ENCODE data around the gene CADPS.

Gene CADPS

DNA sequence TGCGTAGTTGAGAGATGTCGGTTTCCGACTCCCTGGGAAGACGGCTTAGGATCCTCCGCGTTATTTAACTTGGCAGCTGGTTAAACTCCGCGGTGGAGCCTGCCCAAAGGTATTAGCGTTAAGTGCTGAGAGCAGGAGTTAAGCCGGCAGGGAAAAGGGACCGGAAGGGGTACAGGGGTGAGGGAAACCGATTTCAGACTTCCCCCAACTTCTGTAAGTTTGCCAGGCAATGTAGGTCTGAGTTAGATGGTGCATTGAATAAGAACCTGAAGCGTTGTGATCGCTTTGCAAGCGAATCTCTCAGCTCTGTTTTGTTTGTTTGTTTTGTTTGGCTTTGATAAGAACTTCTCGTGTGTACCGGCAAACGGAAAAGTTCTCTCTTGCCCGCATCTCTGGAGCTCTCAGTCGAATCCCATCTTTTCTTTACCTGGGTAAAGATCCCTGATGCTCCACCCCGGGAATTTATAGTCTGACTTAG, 495.9 kb downstream of the CADPS start:
- TF ChIP-seq FOXP2 (optimal IDR thresholded peaks at IDR 0.05; ENCODE audit: borderline replicate concordance, extremely low read depth, extremely low read length, insufficient read depth) (no peak), POLR2AphosphoS5 (IDR thresholded peaks at IDR 0.05; ENCODE audit: low read depth, low read length) (no peak), TAF1 (IDR thresholded peaks at IDR 0.05; ENCODE audit: borderline replicate concordance, insufficient read depth, low read length) (no peak)

DNA sequence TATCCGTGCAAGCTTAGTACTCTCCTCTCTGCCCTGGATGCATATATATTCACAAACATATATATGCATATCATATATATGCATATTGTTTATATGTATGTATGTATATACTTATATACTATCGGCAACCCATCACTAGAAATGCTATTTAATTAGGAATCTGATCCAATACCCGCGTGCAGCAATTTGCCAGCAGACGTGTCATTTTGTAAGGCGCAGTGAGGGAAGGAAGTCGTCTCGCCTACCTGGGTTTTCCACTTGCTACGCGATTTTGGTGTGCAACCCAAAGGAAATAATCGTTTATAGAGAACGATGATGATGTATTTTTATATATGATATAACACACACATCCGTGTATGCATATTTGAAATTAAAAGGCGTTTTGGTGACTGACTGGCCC, 496.3 kb downstream of the CADPS start:
- TF ChIP-seq SIN3A (IDR thresholded peaks at IDR 0.05; ENCODE audit: borderline replicate concordance, insufficient read depth, low read length) (no peak), FOXP2 (optimal IDR thresholded peaks at IDR 0.05; ENCODE audit: borderline replicate concordance, extremely low read depth, extremely low read length, insufficient read depth) (no peak), TAF1 (IDR thresholded peaks at IDR 0.05; ENCODE audit: borderline replicate concordance, insufficient read depth, low read length) (no peak), POLR2AphosphoS5 (IDR thresholded peaks at IDR 0.05; ENCODE audit: low read depth, low read length) (no peak)
- TF ChIP-seq, protein P1, sequence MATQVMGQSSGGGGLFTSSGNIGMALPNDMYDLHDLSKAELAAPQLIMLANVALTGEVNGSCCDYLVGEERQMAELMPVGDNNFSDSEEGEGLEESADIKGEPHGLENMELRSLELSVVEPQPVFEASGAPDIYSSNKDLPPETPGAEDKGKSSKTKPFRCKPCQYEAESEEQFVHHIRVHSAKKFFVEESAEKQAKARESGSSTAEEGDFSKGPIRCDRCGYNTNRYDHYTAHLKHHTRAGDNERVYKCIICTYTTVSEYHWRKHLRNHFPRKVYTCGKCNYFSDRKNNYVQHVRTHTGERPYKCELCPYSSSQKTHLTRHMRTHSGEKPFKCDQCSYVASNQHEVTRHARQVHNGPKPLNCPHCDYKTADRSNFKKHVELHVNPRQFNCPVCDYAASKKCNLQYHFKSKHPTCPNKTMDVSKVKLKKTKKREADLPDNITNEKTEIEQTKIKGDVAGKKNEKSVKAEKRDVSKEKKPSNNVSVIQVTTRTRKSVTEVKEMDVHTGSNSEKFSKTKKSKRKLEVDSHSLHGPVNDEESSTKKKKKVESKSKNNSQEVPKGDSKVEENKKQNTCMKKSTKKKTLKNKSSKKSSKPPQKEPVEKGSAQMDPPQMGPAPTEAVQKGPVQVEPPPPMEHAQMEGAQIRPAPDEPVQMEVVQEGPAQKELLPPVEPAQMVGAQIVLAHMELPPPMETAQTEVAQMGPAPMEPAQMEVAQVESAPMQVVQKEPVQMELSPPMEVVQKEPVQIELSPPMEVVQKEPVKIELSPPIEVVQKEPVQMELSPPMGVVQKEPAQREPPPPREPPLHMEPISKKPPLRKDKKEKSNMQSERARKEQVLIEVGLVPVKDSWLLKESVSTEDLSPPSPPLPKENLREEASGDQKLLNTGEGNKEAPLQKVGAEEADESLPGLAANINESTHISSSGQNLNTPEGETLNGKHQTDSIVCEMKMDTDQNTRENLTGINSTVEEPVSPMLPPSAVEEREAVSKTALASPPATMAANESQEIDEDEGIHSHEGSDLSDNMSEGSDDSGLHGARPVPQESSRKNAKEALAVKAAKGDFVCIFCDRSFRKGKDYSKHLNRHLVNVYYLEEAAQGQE (IDR thresholded peaks at IDR 0.05; ENCODE audit: insufficient read depth in 1 of 2, low read depth in 2 of 2, low read length in 2 of 2), result no peak

DNA sequence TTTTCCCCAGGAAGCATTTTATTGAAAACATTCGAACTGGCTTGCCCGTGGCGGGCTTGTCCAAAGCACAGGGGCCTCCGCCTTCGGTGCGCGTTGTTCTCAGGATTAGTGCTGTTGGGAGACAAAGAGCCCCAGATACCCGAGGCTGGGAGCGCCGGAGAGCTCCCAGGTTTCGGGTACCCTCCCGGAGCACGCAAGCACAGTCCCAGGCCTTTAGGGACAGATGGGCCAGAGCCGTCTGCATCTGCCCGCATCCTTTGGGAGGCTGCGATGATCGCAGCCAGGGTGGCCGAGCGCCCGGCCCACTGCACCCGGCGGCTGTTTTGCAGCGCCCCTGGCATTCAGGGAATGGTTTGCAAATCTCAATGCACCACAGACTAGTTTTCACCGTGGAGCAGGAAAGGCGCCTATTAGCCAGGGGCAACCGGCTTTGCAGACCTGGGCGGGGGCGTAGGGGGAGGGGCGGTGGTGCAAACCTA, 496.9 kb downstream of the CADPS start:
- TF ChIP-seq TAF1 (IDR thresholded peaks at IDR 0.05; ENCODE audit: borderline replicate concordance, insufficient read depth, low read length) (no peak), FOXP2 (optimal IDR thresholded peaks at IDR 0.05; ENCODE audit: borderline replicate concordance, extremely low read depth, extremely low read length, insufficient read depth) (no peak), POLR2AphosphoS5 (IDR thresholded peaks at IDR 0.05; ENCODE audit: low read depth, low read length) (no peak), SIN3A (IDR thresholded peaks at IDR 0.05; ENCODE audit: borderline replicate concordance, insufficient read depth, low read length) (no peak)
- TF ChIP-seq, protein P1 (IDR thresholded peaks at IDR 0.05; ENCODE audit: insufficient read depth in 1 of 2, low read depth in 2 of 2, low read length in 2 of 2), result no peak

DNA sequence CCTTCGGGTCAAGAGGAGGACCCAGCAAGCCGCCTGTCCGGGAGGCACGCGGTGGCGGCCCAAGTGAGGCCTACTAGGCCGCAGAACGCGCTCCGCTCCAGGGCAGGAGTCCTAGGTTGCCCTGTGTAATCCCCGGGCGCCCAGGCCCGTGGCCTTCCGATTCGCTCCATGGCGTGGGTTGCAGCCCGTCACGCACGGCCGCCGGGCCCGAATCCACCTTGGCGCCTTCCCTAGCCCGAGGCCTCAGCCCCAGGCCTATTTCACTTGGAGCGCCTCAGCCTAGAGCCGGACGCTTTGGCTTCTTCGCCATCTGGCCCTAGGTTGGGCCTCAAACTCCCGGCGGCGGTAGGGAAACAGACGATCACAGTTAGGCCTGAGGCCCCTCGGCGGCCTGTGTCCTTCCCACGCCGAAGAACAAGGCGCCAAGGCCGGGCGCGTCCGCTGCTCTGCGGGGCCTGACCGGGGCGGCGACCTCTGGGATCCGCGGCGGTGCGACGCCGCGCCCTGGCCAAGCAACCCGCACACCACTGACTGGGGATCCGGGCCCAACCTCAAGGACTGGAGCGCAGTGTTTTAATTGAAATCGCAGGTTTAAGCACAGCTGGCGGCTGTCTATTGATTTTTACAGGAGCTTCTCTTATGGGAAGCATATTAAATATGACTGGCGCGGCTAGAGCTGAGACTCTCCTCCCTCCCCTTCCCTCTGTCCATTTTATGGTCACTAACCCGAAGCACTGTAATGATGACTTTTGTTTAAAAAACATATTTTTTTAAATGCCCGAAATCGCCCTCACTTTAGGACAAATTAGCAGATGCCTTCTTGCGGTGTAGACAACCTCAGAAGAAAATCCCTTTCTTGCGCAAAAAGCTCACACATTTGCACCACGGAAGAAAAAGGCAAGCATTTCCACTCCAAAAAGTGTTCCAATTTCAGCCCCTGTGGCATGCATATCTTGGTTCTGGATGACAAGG, 498.0 kb downstream of the CADPS start:
- TF ChIP-seq FOXP2 (optimal IDR thresholded peaks at IDR 0.05; ENCODE audit: borderline replicate concordance, extremely low read depth, extremely low read length, insufficient read depth), result no peak
- no peak for TF ChIP-seq SIN3A (IDR thresholded peaks at IDR 0.05; ENCODE audit: borderline replicate concordance, insufficient read depth, low read length)
- TF ChIP-seq POLR2AphosphoS5 (IDR thresholded peaks at IDR 0.05; ENCODE audit: low read depth, low read length), result no peak
- TF ChIP-seq TAF1 (IDR thresholded peaks at IDR 0.05; ENCODE audit: borderline replicate concordance, insufficient read depth, low read length), result no peak
- TF ChIP-seq, protein P1 (IDR thresholded peaks at IDR 0.05; ENCODE audit: insufficient read depth in 1 of 2, low read depth in 2 of 2, low read length in 2 of 2), result no peak

DNA sequence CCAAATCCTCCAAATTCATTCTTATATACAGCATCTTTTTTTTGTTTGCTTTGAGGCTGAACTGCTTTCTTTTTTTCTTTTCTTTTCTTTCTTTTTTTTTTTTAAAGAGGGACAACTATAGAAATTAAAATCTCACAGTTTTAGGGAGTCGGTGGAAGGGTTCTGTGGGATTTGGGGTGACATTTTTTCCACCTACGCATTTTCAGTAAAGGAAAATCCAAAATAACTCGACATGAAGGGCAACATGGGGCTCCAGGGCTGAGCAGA, 498.8 kb downstream of the CADPS start:
- TF ChIP-seq FOXP2 (optimal IDR thresholded peaks at IDR 0.05; ENCODE audit: borderline replicate concordance, extremely low read depth, extremely low read length, insufficient read depth) (no peak), SIN3A (IDR thresholded peaks at IDR 0.05; ENCODE audit: borderline replicate concordance, insufficient read depth, low read length) (no peak), TAF1 (IDR thresholded peaks at IDR 0.05; ENCODE audit: borderline replicate concordance, insufficient read depth, low read length) (no peak), POLR2AphosphoS5 (IDR thresholded peaks at IDR 0.05; ENCODE audit: low read depth, low read length) (no peak)
- TF ChIP-seq, protein P1 (IDR thresholded peaks at IDR 0.05; ENCODE audit: insufficient read depth in 1 of 2, low read depth in 2 of 2, low read length in 2 of 2), result no peak

Measured in PFSK-1 (cell line).